MM.1S (cell line): ENCODE results near the gene ZBTB12.

ENCODE experiments used
- DNase-seq: peaks from one replicate; pipeline ENCODE4 v3.0.0-alpha.2; 2015
- H2AFZ ChIP-seq: fragments of 300-600 bp; sonication (generic); 2 replicates; pipeline ENCODE4 v1.6.0; 2016; ENCODE audit warnings: antibody characterized with exemption, low read length
- H3F3A ChIP-seq: fragments of 300-600 bp; sonication (generic); 2 replicates; pipeline ENCODE4 v1.6.1; 2016; ENCODE audit warnings: mild to moderate bottlenecking, antibody characterized with exemption, low read length, moderate library complexity, mixed read lengths; ENCODE audit not compliant: insufficient read depth
- H3K27ac ChIP-seq: fragments of 300-600 bp; sonication (generic); 2 replicates; pipeline ENCODE4 v1.5.1; 2016; ENCODE audit warnings: mild to moderate bottlenecking, low read length
- H3K27me3 ChIP-seq: fragments of 300-600 bp; sonication (generic); replicated peaks from 2 replicates; pipeline ENCODE4 v1.6.0; 2016; ENCODE audit warnings: low read length; ENCODE audit not compliant: insufficient read depth
- H3K36me3 ChIP-seq: fragments of 300-600 bp; sonication (generic); replicated peaks from 2 replicates; pipeline ENCODE4 v1.6.1; 2016; ENCODE audit warnings: mild to moderate bottlenecking, low read length, mixed read lengths; ENCODE audit not compliant: insufficient read depth
- H3K4me1 ChIP-seq: fragments of 300-600 bp; sonication (generic); 2 replicates; pipeline ENCODE4 v1.6.1; 2016; ENCODE audit warnings: low read length, mixed read lengths
- H3K4me2 ChIP-seq: fragments of 300-600 bp; sonication (generic); 2 replicates; pipeline ENCODE4 v1.6.0; 2016; ENCODE audit warnings: low read depth, low read length
- H3K4me3 ChIP-seq: fragments of 300-600 bp; sonication (generic); 2 replicates; pipeline ENCODE4 v1.5.1; 2016; ENCODE audit warnings: low read length, mixed read lengths
- H3K79me2 ChIP-seq: fragments of 300-600 bp; sonication (generic); 2 replicates; pipeline ENCODE4 v1.6.1; 2016; ENCODE audit warnings: mixed run types, low read length, mixed read lengths
- H3K9ac ChIP-seq: fragments of 300-600 bp; sonication (generic); 2 replicates; pipeline ENCODE4 v1.6.1; 2016; ENCODE audit warnings: low read length, mixed read lengths
- H3K9me2 ChIP-seq: fragments of 300-600 bp; sonication (generic); replicated peaks from 2 replicates; pipeline ENCODE4 v1.6.1; 2016; ENCODE audit warnings: mild to moderate bottlenecking, low read length, mixed read lengths; ENCODE audit not compliant: insufficient read depth
- H3K9me3 ChIP-seq: fragments of 300-600 bp; sonication (generic); replicated peaks from 2 replicates; pipeline ENCODE4 v1.6.1; 2016; ENCODE audit warnings: mild to moderate bottlenecking, low read length, mixed read lengths; ENCODE audit not compliant: insufficient read depth
- H4K20me1 ChIP-seq: fragments of 300-600 bp; sonication (generic); 2 replicates; pipeline ENCODE4 v1.6.1; 2016; ENCODE audit warnings: mild to moderate bottlenecking, low read length, moderate library complexity, mixed read lengths; ENCODE audit not compliant: insufficient read depth
- CTCF ChIP-seq: fragments of 300-600 bp; sonication (generic); IDR thresholded peaks from 2 replicates; pipeline ENCODE4 v1.5.1; 2016; ENCODE audit warnings: antibody characterized with exemption, low read length, mixed read lengths
- EZH2 ChIP-seq: fragments of 300-600 bp; sonication (generic); optimal IDR thresholded peaks from 2 replicates; pipeline ENCODE3; 2017; ENCODE audit warnings: low read depth, mild to moderate bottlenecking, antibody characterized with exemption, low read length, mixed read lengths
- EZH2phosphoT487 ChIP-seq: fragments of 300-600 bp; sonication (generic); IDR thresholded peaks from 2 replicates; pipeline ENCODE4 v1.6.1; 2018; ENCODE audit warnings: antibody characterized with exemption, low read length

ZBTB12 gene

GRCh38 chr6:31948306-31948705, 46.4 kb upstream of the ZBTB12 start:
- no peaks in the 10 kb centered on the region for H3K9me2 ChIP-seq
- H3K9ac ChIP-seq, result no peak overlapping the region
- no peaks in the 10 kb centered on the region for H3K79me2 ChIP-seq
- no peaks in the 10 kb centered on the region for H3F3A ChIP-seq
- no peak for DNase-seq
- peaks cover 27% of the 10 kb centered on the region for H3K27me3 ChIP-seq
- no peak overlapping the region for H3K4me2 ChIP-seq
- no peaks in the 10 kb centered on the region for H4K20me1 ChIP-seq
- no peak overlapping the region for H2AFZ ChIP-seq
- no peak overlapping the region for H3K4me3 ChIP-seq
- H3K9me3 ChIP-seq, result no peaks in the 10 kb centered on the region
- H3K36me3 ChIP-seq, result no peaks in the 10 kb centered on the region
- H3K27ac ChIP-seq, result no peak overlapping the region
- TF ChIP-seq EZH2 (no peak), EZH2phosphoT487 (no peak), CTCF (no peak)
- no peaks in the 10 kb centered on the region for H3K4me1 ChIP-seq

GRCh38 chr6:31947864-31948263, 46.0 kb upstream of the ZBTB12 start:
- Histone ChIP-seq H3K27ac (no peak overlapping the region), H3K9me3 (no peaks in the 10 kb centered on the region), H4K20me1 (no peaks in the 10 kb centered on the region), H3K27me3 (peaks cover 31% of the 10 kb centered on the region), H3K9ac (no peak overlapping the region), H3K9me2 (no peaks in the 10 kb centered on the region), H3K4me3 (no peak overlapping the region), H3K4me2 (no peak overlapping the region), H3K79me2 (no peaks in the 10 kb centered on the region), H3K4me1 (no peaks in the 10 kb centered on the region), H2AFZ (no peak overlapping the region), H3F3A (no peaks in the 10 kb centered on the region), H3K36me3 (no peaks in the 10 kb centered on the region)
- TF ChIP-seq CTCF, result no peak
- TF ChIP-seq EZH2, result no peak
- DNase-seq, result no peak

- no peaks in the 10 kb centered on the region for H3K79me2 ChIP-seq
- H3F3A ChIP-seq, result no peaks in the 10 kb centered on the region
- TF ChIP-seq EZH2phosphoT487 (no peak), EZH2 (no peak), CTCF (no peak)
- no peak overlapping the region for H3K9ac ChIP-seq
- peaks cover 35% of the 10 kb centered on the region for H3K27me3 ChIP-seq
- H3K9me2 ChIP-seq, result no peaks in the 10 kb centered on the region
- no peak overlapping the region for H3K27ac ChIP-seq
- H3K9me3 ChIP-seq, result no peaks in the 10 kb centered on the region
- DNase-seq, result no peak
- peaks cover 3% of the 10 kb centered on the region; the same call in 1 of the 2 replicates for H3K4me1 ChIP-seq
- H3K4me2 ChIP-seq, result no peak overlapping the region
- H3K4me3 ChIP-seq, result no peak overlapping the region
- no peak overlapping the region for H2AFZ ChIP-seq
- H4K20me1 ChIP-seq, result no peaks in the 10 kb centered on the region
- H3K36me3 ChIP-seq, result no peaks in the 10 kb centered on the region
These were observed 45.3 kb upstream of the ZBTB12 start for GRCh38 chr6:31947070-31947675.
